ENCODE data around the gene SYK. TPM values are rescaled to one million over a fixed set of nuclear protein-coding genes. Genes with fewer than 3 reads are reported as not detected.

The SYK gene
- total RNA-seq, 1 donor from 2014 or later, result 7.4 TPM

DNA sequence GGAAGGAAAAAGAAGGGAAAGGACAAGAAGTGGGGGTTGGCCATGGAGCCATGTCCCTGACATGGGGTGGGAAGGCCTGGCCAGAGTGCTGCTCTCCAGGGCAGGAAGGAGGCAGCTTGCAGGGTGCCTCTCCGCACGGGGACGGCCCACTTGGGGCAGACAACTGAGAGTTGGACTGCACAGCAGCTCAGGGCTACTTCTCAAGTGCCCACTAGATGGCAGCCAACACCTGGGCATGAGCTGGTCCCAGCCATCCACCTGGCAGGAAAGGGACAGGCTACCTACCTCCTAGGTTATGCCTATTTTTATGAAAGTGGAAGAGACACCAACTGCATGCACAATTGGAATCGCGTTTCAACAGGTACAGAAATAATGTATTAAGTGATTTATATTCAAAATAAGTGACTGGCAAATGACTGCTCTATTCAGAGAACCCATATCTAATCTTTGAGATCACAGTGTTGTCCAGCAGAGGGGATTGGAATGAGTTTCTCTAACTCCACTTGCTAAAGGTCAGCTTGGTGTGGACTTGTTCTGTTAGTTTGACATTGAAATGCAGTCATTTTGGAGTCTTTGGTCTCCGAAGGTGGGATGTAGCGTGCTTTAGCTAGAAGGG is 113.4 kb downstream of the SYK start:
- Mint-ChIP-seq H3K4me3 (ENCODE audit: low read depth) (no peak overlapping the region), H3K27ac (no peak overlapping the region), H3K4me1 (ENCODE audit: low read depth) (no peaks in the 10 kb centered on the region), H3K9me3 (ENCODE audit: low read depth) (no peaks in the 10 kb centered on the region), H3K36me3 (ENCODE audit: insufficient read depth) (no peaks in the 10 kb centered on the region), H3K27me3 (peaks cover 2% of the 10 kb centered on the region)
- peak; percentile 62 for DNase-seq (ENCODE audit: low spot score, unreplicated experiment)
- TF ChIP-seq CTCF (IDR thresholded peaks at IDR 0.05; ENCODE audit: unreplicated experiment), result peak; percentile 89

DNA sequence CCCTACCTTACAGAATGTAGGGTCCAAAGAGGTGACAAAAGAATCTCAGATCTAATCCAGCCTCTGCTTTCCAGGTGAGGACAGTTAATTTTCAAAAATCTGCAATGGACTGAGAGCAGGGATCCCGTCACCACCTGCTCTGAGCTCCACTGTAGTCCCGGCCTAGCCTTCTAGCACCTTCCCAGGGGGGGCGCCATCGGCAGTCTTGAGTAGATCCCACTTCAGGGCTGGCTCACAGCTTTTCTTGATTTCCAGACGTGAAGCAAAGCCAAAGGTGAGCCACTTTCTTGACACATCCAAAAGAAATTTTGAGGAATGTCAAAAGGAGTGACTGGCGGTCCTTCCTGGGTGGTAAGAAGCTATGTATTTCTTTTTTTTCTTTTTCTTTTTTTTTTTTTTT is 114.1 kb downstream of the SYK start:
- DNase-seq (ENCODE audit: low spot score, unreplicated experiment), result no peak
- H3K4me3 Mint-ChIP-seq (ENCODE audit: low read depth), result no peak overlapping the region
- peaks cover 5% of the 10 kb centered on the region for H3K27me3 Mint-ChIP-seq
- TF ChIP-seq CTCF (IDR thresholded peaks at IDR 0.05; ENCODE audit: unreplicated experiment), result peak; percentile 35
- no peaks in the 10 kb centered on the region for H3K36me3 Mint-ChIP-seq (ENCODE audit: insufficient read depth)
- H3K9me3 Mint-ChIP-seq (ENCODE audit: low read depth), result no peaks in the 10 kb centered on the region
- H3K4me1 Mint-ChIP-seq (ENCODE audit: low read depth), result no peaks in the 10 kb centered on the region
- H3K27ac Mint-ChIP-seq, result no peak overlapping the region

- Mint-ChIP-seq H3K27ac (no peak overlapping the region), H3K4me3 (ENCODE audit: low read depth) (no peak overlapping the region), H3K9me3 (ENCODE audit: low read depth) (no peaks in the 10 kb centered on the region), H3K4me1 (ENCODE audit: low read depth) (no peaks in the 10 kb centered on the region), H3K27me3 (peaks cover 5% of the 10 kb centered on the region), H3K36me3 (ENCODE audit: insufficient read depth) (no peaks in the 10 kb centered on the region)
- DNase-seq (ENCODE audit: low spot score, unreplicated experiment), result no peak
- TF ChIP-seq CTCF (IDR thresholded peaks at IDR 0.05; ENCODE audit: unreplicated experiment), result no peak
These were observed 114.6 kb downstream of the SYK start for GRCh38 chr9:90916147-90916734.

- no peak overlapping the region for H3K4me3 Mint-ChIP-seq (ENCODE audit: low read depth)
These were observed 118.3 kb downstream of the SYK start for GRCh38 chr9:90919883-90920282.

DNA sequence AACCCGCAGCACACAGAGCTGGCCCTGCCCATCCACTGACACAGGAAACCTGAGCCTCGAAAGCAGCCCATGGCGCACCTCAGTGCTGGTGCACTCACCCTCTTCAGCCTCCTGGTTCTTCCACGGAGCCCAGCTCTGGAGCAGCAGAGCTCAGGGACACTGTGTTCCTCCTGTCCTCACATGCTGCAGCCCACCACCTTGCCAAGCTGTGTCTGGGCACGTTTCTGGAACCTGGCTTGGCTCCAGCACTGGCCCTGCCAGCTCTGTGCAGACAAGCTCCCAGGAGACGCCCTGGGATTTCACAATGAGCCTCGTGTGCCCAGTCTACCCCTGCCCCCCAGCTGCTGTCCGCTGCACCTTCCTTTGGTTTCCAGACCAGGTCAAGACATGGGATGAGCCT is 119.5 kb downstream of the SYK start:
- TF ChIP-seq CTCF (IDR thresholded peaks at IDR 0.05; ENCODE audit: unreplicated experiment), result no peak
- no peak overlapping the region for H3K27ac Mint-ChIP-seq

More at GRCh38 chr9:90919883-90920282, 118.3 kb downstream of the SYK start:
- Mint-ChIP-seq H3K36me3 (ENCODE audit: insufficient read depth) (no peaks in the 10 kb centered on the region), H3K9me3 (ENCODE audit: low read depth) (peaks cover 3% of the 10 kb centered on the region), H3K27me3 (peaks cover 5% of the 10 kb centered on the region), H3K4me1 (ENCODE audit: low read depth) (no peaks in the 10 kb centered on the region), H3K27ac (no peak overlapping the region)
- DNase-seq (ENCODE audit: low spot score, unreplicated experiment), result no peak
- TF ChIP-seq CTCF (IDR thresholded peaks at IDR 0.05; ENCODE audit: unreplicated experiment), result no peak

More for the DNA sequence above, 119.5 kb downstream of the SYK start:
- no peaks in the 10 kb centered on the region for H3K36me3 Mint-ChIP-seq (ENCODE audit: insufficient read depth)
- DNase-seq (ENCODE audit: low spot score, unreplicated experiment), result no peak
- H3K4me3 Mint-ChIP-seq (ENCODE audit: low read depth), result no peak overlapping the region
- peaks cover 3% of the 10 kb centered on the region for H3K9me3 Mint-ChIP-seq (ENCODE audit: low read depth)
- no peaks in the 10 kb centered on the region for H3K4me1 Mint-ChIP-seq (ENCODE audit: low read depth)
- H3K27me3 Mint-ChIP-seq, result peaks cover 5% of the 10 kb centered on the region

All from progenitor cell of endocrine pancreas (in vitro differentiated cells).